Stomach (tissue), 4 donors: ENCODE measurements around the gene TMEM131.

Experiments used
- CTCF ChIP-seq, 7 experiments: fragments of 450-650 bp in 4 of 7; fragments of 200-600 bp in 3 of 7; sonication (generic) in 3 of 7; IDR thresholded peaks; one replicate each; pipeline ENCODE4 v1.5.1; 2016 to 2019; ENCODE audit warnings: antibody characterized with exemption in 7 of 7, control low read depth in 2 of 7, mild to moderate bottlenecking in 1 of 7
- EP300 ChIP-seq: sonication (generic); formaldehyde crosslinking; IDR thresholded peaks from one replicate; pipeline ENCODE4 v1.6.1; 2017; ENCODE audit warnings: antibody characterized with exemption
- POLR2A ChIP-seq, 4 donors: fragments of 450-650 bp; IDR thresholded peaks; one replicate each; pipeline ENCODE4 v1.6.1; 2016; ENCODE audit warnings: antibody characterized with exemption in 4 of 4, control low read depth in 2 of 4, mild to moderate bottlenecking in 1 of 4, moderate library complexity in 1 of 4
- POLR2AphosphoS5 ChIP-seq, 3 donors: sonication (generic); formaldehyde crosslinking; IDR thresholded peaks; one replicate each; pipeline ENCODE4 v1.6.1; 2016; ENCODE audit warnings: antibody characterized with exemption in 3 of 3

DNA sequence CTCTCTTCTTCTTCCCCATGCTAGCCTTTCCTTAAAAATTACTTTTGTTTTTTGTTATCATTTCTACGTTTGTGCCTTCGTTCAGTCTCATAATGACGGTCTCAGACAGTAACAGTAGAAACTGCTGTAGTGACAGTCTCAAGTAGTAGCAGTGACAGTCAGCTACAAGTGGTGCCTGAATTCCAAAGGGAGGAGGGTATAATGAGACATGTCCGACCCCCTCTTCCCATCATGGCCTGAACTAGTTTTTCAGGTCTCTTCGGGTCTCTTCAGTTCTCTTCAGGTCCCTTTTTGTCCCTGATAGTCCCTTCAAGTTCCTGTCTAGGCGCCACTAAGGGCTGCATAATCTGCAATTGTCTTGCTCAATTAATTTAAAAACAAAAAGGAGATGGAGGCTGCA, 12.6 kb downstream of the TMEM131 start:
- TF ChIP-seq POLR2A (IDR thresholded peaks at IDR 0.05) (no peak), CTCF (IDR thresholded peaks at IDR 0.05) (no peak), POLR2AphosphoS5 (IDR thresholded peaks at IDR 0.05) (no peak), EP300 (no peak)
